ENCODE data around the gene SEBOX. TPM values are rescaled to one million over a fixed set of nuclear protein-coding genes. Genes with fewer than 3 reads are reported as not detected.

Gene SEBOX
- total RNA-seq, 1 donor from 2014 or later, result not detected

GRCh38 chr17:28318759-28319597, 46.0 kb downstream of the SEBOX start, which contains the start of gene TMEM97:
Gene TMEM97, plus strand, starts transcription at chr17:28319200. Its CDS starts 40 bp downstream, at chr17:28319240.
- DNase-seq (ENCODE audit: low spot score), result peak; percentile 98
- peak within 1 kb of the TSS; percentile 87 for H3K27ac Mint-ChIP-seq (ENCODE audit: unreplicated experiment)
- peaks cover 25% of the 10 kb centered on the region for H3K4me1 Mint-ChIP-seq (ENCODE audit: low read depth)
- no peaks in the 10 kb centered on the region for H3K36me3 Mint-ChIP-seq (ENCODE audit: low read depth)
- no peaks in the 10 kb centered on the region for H3K27me3 Mint-ChIP-seq (ENCODE audit: low read depth)
- no peaks in the 10 kb centered on the region for H3K9me3 Mint-ChIP-seq (ENCODE audit: low read depth)
- H3K4me3 Mint-ChIP-seq (ENCODE audit: unreplicated experiment), result peak within 1 kb of the TSS; percentile 92
- TF ChIP-seq, protein P1, sequence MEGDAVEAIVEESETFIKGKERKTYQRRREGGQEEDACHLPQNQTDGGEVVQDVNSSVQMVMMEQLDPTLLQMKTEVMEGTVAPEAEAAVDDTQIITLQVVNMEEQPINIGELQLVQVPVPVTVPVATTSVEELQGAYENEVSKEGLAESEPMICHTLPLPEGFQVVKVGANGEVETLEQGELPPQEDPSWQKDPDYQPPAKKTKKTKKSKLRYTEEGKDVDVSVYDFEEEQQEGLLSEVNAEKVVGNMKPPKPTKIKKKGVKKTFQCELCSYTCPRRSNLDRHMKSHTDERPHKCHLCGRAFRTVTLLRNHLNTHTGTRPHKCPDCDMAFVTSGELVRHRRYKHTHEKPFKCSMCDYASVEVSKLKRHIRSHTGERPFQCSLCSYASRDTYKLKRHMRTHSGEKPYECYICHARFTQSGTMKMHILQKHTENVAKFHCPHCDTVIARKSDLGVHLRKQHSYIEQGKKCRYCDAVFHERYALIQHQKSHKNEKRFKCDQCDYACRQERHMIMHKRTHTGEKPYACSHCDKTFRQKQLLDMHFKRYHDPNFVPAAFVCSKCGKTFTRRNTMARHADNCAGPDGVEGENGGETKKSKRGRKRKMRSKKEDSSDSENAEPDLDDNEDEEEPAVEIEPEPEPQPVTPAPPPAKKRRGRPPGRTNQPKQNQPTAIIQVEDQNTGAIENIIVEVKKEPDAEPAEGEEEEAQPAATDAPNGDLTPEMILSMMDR (IDR thresholded peaks at IDR 0.05), result peak; percentile 60

DNA sequence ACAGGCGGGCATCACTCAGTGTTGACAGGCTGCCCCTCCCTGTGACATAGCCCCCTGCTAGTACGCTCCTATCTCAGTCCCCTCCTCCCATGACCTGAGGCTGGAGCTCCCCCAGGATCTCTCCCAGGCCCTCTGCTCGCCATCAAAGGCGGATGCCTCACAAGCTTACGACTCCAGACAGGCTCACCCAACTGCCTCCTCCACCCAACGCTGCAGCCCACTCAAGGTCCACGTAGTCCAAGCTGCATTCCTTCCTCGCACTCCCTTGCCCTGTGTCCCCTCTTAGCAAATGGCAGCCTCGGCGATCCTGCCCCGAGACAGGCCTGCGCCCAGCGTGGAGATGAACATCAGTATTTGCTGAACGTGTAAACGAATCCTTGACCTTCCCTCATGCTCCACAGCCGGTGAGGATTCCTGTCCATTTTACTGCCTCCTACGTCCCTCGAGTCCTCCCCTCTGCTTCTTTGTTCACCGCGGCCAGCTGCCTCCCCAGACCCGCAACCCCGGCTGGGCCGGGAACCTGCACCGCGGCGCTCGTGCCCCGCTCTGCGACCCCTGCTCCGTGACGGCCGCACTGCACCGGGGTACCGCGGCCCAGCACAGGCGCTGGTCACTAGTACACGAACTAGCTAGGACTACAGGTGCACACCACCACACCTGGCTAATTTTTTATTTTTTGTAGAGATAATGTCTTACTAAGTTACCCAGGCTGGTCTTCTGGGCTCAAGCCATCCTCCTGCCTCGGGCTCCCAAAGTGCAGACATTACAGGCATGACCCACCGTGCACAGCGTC, 46.8 kb downstream of the SEBOX start:
- peaks cover 25% of the 10 kb centered on the region for H3K4me1 Mint-ChIP-seq (ENCODE audit: low read depth)
- no peaks in the 10 kb centered on the region for H3K9me3 Mint-ChIP-seq (ENCODE audit: low read depth)
- TF ChIP-seq, protein P1 (IDR thresholded peaks at IDR 0.05), result no peak
- peaks cover 2% of the 10 kb centered on the region for H3K27me3 Mint-ChIP-seq (ENCODE audit: low read depth)
- H3K4me3 Mint-ChIP-seq (ENCODE audit: unreplicated experiment), result peak overlapping the region; percentile 92
- peak overlapping the region; percentile 85 for H3K27ac Mint-ChIP-seq (ENCODE audit: unreplicated experiment)
- no peaks in the 10 kb centered on the region for H3K36me3 Mint-ChIP-seq (ENCODE audit: low read depth)
- no peak for DNase-seq (ENCODE audit: low spot score)

GRCh38 chr17:28317099-28317965, 47.7 kb downstream of the SEBOX start:
- no peak overlapping the region for H3K27ac Mint-ChIP-seq (ENCODE audit: unreplicated experiment)
- peaks cover 2% of the 10 kb centered on the region for H3K27me3 Mint-ChIP-seq (ENCODE audit: low read depth)
- no peaks in the 10 kb centered on the region for H3K9me3 Mint-ChIP-seq (ENCODE audit: low read depth)
- no peaks in the 10 kb centered on the region for H3K36me3 Mint-ChIP-seq (ENCODE audit: low read depth)
- DNase-seq (ENCODE audit: low spot score), result no peak
- H3K4me3 Mint-ChIP-seq (ENCODE audit: unreplicated experiment), result peak overlapping the region; percentile 92
- H3K4me1 Mint-ChIP-seq (ENCODE audit: low read depth), result peaks cover 25% of the 10 kb centered on the region
- TF ChIP-seq, protein P1 (IDR thresholded peaks at IDR 0.05), result no peak

GRCh38 chr17:28315846-28316705, 48.9 kb downstream of the SEBOX start:
- H3K36me3 Mint-ChIP-seq (ENCODE audit: low read depth), result no peaks in the 10 kb centered on the region
- H3K27me3 Mint-ChIP-seq (ENCODE audit: low read depth), result peaks cover 2% of the 10 kb centered on the region
- peaks cover 25% of the 10 kb centered on the region for H3K4me1 Mint-ChIP-seq (ENCODE audit: low read depth)
- H3K4me3 Mint-ChIP-seq (ENCODE audit: unreplicated experiment), result no peak overlapping the region
- no peak overlapping the region for H3K27ac Mint-ChIP-seq (ENCODE audit: unreplicated experiment)
- DNase-seq (ENCODE audit: low spot score), result no peak
- no peaks in the 10 kb centered on the region for H3K9me3 Mint-ChIP-seq (ENCODE audit: low read depth)
- TF ChIP-seq, protein P1 (IDR thresholded peaks at IDR 0.05), result no peak

Measured in chondrocyte (in vitro differentiated cells).